Brain microvascular endothelial cell (primary cell): ENCODE measurements around the gene MYO10.

Experiments used
- DNase-seq: peaks from one replicate; pipeline ENCODE4 v3.0.0-alpha.2; 2020
- H3K27ac ChIP-seq: fragments of 250-450 bp; sonication (Bioruptor Pico); 2 replicates; pipeline ENCODE4 v1.5.1; 2020; ENCODE audit warnings: mild to moderate bottlenecking, moderate library complexity
- H3K27me3 ChIP-seq: fragments of 250-450 bp; sonication (Bioruptor Pico); replicated peaks from 2 replicates; pipeline ENCODE4 v1.5.1; 2020; ENCODE audit warnings: mild to moderate bottlenecking
- H3K36me3 ChIP-seq: fragments of 250-450 bp; sonication (Bioruptor Pico); replicated peaks from 2 replicates; pipeline ENCODE4 v1.5.1; 2020; ENCODE audit warnings: mild to moderate bottlenecking
- H3K4me3 ChIP-seq: 2 replicates; pipeline ENCODE4 v1.5.1; 2011; ENCODE audit warnings: low read depth, mild to moderate bottlenecking, control low read depth, low read length, moderate library complexity
- CTCF ChIP-seq: IDR thresholded peaks from 2 replicates; pipeline ENCODE4 v1.5.1; 2011; ENCODE audit warnings: low read depth, mild to moderate bottlenecking, moderate library complexity, low read length, control low read depth, inconsistent platforms; ENCODE audit errors: missing control alignments
- in situ Hi-C: cut with HindIII; loops from 2 replicates; pipeline ENCODE4 v1.10.0; 2017; ENCODE audit warnings: low sequenced_read_pairs, low pct_ligation_motif_present

Gene MYO10

GRCh38 chr5:16884595-16884994 is 51.5 kb downstream of the MYO10 start:
- no peak overlapping the region for H3K27ac ChIP-seq
- in situ Hi-C loops = no loop called here
- DNase-seq = no peak
- no peaks in the 10 kb centered on the region for H3K27me3 ChIP-seq
- no peak for TF ChIP-seq CTCF
- no peak overlapping the region for H3K4me3 ChIP-seq
- H3K36me3 ChIP-seq = no peaks in the 10 kb centered on the region

- Histone ChIP-seq H3K27me3 (no peaks in the 10 kb centered on the region), H3K27ac (no peak overlapping the region), H3K4me3 (no peak overlapping the region), H3K36me3 (no peaks in the 10 kb centered on the region)
- no peak for TF ChIP-seq CTCF
- DNase-seq = no peak
- in situ Hi-C loops = no loop called here
Observed at GRCh38 chr5:16883806-16884205, 52.3 kb downstream of the MYO10 start.

GRCh38 chr5:16883176-16883575 is 52.9 kb downstream of the MYO10 start:
- in situ Hi-C loops = no loop called here
- no peaks in the 10 kb centered on the region for H3K36me3 ChIP-seq
- no peak overlapping the region for H3K4me3 ChIP-seq
- TF ChIP-seq CTCF = no peak
- DNase-seq = no peak
- H3K27me3 ChIP-seq = no peaks in the 10 kb centered on the region
- no peak overlapping the region for H3K27ac ChIP-seq

DNA sequence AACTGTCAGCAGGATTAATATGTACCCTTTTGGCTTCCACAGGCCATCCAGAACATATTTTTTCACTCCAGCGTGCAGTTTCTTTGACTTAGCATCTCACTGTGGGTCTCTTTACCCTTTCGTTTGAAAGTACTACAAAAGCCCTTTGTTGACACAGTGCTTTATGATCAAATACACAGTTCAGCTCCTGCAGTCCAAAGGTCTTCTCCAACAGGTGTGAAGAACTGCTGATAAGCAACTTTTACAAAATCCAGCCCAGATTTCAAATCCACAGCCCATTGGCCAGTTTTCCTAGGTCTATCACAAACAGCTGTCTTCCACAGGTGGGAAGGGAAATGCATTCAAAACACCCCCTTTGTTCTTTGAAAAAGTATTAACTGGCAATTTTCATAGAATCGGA is 54.8 kb downstream of the MYO10 start:
- peaks cover 5% of the 10 kb centered on the region for H3K36me3 ChIP-seq
- in situ Hi-C loops = no loop called here
- H3K27ac ChIP-seq = no peak overlapping the region
- no peak for TF ChIP-seq CTCF
- DNase-seq = no peak
- no peaks in the 10 kb centered on the region for H3K27me3 ChIP-seq
- H3K4me3 ChIP-seq = no peak overlapping the region

DNA sequence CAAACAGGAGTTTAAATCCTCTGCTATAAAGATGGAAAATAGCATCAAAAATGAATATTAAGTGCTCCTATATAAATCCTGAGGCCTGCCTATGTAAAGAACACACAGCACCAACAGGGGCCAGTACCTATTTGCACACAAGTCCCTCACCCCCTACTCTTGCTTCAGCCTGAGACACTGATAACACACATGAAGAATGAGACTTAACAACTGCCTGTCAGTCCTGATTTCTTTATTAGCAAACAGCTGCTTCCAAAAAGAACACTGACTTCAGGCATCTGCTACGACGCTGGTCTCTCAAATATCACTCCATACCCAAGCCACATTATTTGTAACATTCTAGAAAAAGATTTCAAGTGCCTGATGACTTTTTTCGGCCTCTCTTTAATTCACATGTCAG is 55.5 kb downstream of the MYO10 start:
- no peak overlapping the region for H3K27ac ChIP-seq
- in situ Hi-C loops = no loop called here

More for the DNA sequence above, 55.5 kb downstream of the MYO10 start:
- DNase-seq = no peak
- H3K27me3 ChIP-seq = no peaks in the 10 kb centered on the region
- no peak for TF ChIP-seq CTCF
- no peak overlapping the region for H3K4me3 ChIP-seq
- peaks cover 10% of the 10 kb centered on the region for H3K36me3 ChIP-seq
